Measurements from ENCODE around the gene CNIH3. TPM values are rescaled to one million over a fixed set of nuclear protein-coding genes. Genes with fewer than 3 reads are reported as not detected.

Gene CNIH3
- total RNA-seq, 4 donors from 2014 or later = 1.1 to 7.6 (median 2.0) TPM; not detected in 1

DNA sequence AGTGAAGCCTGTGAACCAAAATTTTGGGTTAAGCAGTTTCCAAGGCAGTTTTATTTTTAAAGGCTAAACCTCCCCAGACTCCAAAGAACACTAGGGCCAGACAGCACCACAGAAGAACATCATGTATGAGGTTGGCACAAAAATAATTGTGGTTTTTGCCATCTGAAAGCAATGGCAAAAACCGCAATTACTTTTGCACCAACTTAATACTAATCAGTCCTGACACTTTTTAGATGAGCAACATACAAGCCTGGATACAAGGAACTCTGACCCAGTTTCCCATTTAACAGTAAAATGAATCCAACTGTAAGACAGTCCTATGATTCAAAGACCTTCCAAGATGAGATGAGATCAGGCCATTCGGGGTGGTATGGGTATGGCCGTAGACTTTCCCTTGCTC lies 46.8 kb downstream of the CNIH3 start:
- TF ChIP-seq, protein P1, sequence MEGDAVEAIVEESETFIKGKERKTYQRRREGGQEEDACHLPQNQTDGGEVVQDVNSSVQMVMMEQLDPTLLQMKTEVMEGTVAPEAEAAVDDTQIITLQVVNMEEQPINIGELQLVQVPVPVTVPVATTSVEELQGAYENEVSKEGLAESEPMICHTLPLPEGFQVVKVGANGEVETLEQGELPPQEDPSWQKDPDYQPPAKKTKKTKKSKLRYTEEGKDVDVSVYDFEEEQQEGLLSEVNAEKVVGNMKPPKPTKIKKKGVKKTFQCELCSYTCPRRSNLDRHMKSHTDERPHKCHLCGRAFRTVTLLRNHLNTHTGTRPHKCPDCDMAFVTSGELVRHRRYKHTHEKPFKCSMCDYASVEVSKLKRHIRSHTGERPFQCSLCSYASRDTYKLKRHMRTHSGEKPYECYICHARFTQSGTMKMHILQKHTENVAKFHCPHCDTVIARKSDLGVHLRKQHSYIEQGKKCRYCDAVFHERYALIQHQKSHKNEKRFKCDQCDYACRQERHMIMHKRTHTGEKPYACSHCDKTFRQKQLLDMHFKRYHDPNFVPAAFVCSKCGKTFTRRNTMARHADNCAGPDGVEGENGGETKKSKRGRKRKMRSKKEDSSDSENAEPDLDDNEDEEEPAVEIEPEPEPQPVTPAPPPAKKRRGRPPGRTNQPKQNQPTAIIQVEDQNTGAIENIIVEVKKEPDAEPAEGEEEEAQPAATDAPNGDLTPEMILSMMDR (IDR thresholded peaks at IDR 0.05; ENCODE audit: low read depth) = no peak

DNA sequence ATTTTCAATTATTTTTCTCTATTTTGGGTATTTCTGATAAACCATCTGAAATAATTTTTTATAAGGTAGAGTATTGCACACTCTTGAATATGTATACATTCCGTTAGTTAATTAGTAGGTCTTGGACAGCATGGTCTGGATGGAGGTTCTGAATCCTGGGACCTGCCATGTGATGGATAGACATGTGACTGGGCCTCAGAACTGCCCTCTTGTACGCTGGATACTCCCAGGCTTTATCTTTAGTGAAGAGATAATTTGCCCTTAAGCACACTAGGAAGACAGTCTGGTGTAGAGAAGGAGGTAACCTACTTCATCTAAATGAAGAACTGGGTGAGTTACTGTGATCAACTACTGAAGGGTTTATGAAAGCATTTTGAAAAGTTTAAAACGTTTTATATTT lies 48.9 kb downstream of the CNIH3 start:
- TF ChIP-seq, protein P1 (IDR thresholded peaks at IDR 0.05; ENCODE audit: low read depth) = no peak

DNA sequence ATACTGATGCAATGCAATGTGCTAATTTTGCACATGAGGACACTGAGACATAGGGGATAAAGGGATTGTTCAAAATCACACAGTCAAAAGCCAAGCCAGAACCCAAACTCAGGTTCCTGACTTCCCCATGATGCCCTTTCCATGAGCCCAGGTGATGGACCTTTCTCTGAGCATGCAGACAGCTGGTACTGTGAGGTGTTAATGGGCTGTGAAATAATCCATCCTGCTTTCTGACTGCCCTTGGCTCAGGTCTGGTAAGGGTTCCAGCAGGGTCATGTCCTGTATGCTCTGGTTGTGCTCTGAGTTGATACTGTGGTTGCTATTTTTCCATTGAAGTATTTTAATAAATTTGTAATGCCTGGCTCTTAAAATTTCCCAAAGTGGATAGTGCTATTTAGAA lies 50.0 kb downstream of the CNIH3 start:
- TF ChIP-seq, protein P1 (IDR thresholded peaks at IDR 0.05; ENCODE audit: low read depth) = no peak

DNA sequence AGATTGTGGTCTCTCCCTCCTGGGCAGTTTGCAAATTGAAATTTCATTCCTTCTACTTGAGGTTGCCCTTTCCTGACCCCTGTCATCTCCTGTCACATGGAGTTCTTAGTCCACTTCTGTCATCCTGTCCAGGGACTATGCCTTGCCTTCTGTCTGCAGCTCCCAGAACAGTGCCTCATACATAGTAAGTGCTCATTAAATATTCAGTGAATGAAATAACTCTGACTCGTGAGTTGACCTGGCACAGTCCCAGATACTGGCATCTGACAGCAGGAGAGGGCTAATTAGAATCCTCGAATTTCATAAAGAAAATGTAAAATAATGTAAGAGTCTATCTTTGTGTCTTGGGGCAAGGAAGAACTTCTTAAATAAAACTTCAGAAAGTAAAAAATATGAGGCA lies 50.8 kb downstream of the CNIH3 start:
- TF ChIP-seq, protein P1 (IDR thresholded peaks at IDR 0.05; ENCODE audit: low read depth) = no peak

DNA sequence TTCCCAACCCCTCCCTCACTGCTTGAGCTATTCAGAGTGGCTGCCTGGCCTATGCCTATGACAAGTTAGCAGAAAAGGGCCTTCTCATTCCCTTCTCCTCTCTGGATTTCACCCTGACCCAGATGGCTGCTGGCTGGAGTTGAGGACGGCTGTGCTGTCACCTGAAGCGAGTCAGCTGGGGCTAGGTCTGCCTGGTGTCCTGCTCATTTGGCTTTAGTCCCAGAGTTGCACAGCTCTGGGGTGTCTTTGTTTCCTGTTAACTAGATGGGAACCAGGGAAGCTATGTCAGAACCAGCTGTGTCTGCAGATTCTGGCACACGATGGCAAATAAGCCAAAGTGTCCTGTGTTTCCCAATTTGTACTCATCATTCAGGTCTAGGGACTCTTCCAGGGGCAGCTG lies 52.9 kb downstream of the CNIH3 start:
- TF ChIP-seq, protein P1 (IDR thresholded peaks at IDR 0.05; ENCODE audit: low read depth) = no peak

DNA sequence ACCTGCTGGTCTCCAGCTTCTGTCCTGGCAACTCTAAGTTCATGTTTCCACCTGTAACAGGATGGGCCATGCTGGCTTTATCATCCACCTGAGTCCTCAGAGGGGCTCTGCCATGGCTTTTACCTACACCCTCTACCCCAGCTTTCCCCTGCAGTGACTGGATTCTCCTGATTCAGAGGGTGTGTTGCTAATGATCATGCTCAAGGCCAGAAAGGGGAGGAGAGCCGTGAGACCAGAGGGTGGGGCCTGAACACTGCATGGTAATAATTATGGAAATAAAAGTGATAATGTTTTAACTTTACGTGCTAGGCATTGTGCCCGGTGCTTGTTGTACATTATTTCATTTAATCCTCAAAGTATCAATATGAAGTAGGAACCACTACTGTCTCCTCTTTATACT lies 53.3 kb downstream of the CNIH3 start:
- TF ChIP-seq, protein P1 (IDR thresholded peaks at IDR 0.05; ENCODE audit: low read depth) = no peak

DNA sequence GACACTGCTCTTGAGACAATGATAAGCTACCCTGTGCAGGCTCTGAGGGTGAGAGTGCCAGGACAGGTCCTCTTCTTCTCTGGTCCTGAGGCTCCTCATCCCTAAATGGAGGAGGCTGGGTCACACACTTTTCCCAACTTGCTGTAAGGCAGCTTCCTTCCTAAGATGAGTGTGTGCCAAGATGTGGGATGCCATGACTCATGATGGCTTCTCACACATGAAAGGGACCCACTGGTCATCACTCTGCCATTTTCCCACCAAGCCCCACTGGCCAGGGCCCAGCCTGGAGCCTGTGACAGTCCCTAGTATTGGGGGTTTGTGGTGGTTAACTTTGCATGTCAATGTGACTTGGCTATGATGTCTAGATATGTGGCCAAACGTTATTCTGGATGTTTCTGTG lies 54.4 kb downstream of the CNIH3 start:
- TF ChIP-seq, protein P1 (IDR thresholded peaks at IDR 0.05; ENCODE audit: low read depth) = no peak

Data from subcutaneous adipose tissue (tissue), 4 donors.